Measurements from ENCODE around the gene IL3.

- no peak for TF ChIP-seq ZC3H10 (CRISPR knock-in tag; IDR thresholded peaks at IDR 0.05)
- TF ChIP-seq ZFP3 (CRISPR knock-in tag; IDR thresholded peaks at IDR 0.05), result no peak
- no peak for TF ChIP-seq ZNF8 (CRISPR knock-in tag; IDR thresholded peaks at IDR 0.05)
- TF ChIP-seq PATZ1 (CRISPR knock-in tag; IDR thresholded peaks at IDR 0.05; ENCODE audit: borderline replicate concordance), result no peak
- no peak for TF ChIP-seq BACH2 (CRISPR knock-in tag; IDR thresholded peaks at IDR 0.05; ENCODE audit: borderline replicate concordance)
- no peak for TF ChIP-seq ISL1 (CRISPR knock-in tag; IDR thresholded peaks at IDR 0.05)
- TF ChIP-seq CREB5 (CRISPR knock-in tag; IDR thresholded peaks at IDR 0.05; ENCODE audit: low read depth), result no peak
- TF ChIP-seq PPARA (CRISPR knock-in tag; IDR thresholded peaks at IDR 0.05; ENCODE audit: borderline replicate concordance), result no peak
- TF ChIP-seq RARB (CRISPR knock-in tag; IDR thresholded peaks at IDR 0.05), result no peak
- no peak for TF ChIP-seq ZFP30 (CRISPR knock-in tag; IDR thresholded peaks at IDR 0.05)
- no peak for TF ChIP-seq TOX (CRISPR knock-in tag; IDR thresholded peaks at IDR 0.05; ENCODE audit: borderline replicate concordance)
Observed at GRCh38 chr5:132026516-132027008, 33.9 kb upstream of the IL3 start.
